ENCODE data around the gene MRPL33.

MRPL33 gene

DNA sequence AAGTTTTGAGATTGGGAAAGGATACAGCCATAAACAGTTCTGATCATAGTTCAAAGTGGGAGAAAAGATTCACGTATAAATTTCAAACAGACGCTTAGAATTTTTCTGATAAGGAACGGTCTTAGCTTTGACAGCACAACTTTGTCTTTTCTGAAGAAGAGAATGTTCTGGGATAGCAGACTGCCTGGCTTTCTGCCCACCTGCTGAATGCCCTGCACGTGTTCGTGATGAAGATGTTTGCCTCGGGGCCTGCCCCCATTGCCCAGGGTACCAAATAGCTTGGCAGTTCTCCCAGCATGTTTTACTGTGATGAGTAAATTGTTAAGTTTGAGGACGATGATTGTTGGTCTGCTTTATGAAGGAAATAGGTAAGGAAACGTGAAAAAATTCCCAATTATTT lies 4.6 kb downstream of the MRPL33 start:
- Mint-ChIP-seq H3K36me3 (peaks cover 23 to 47% of the 10 kb centered on the region in 2 donors), H3K4me1 (peaks cover 21 to 42% of the 10 kb centered on the region in 2 donors), H3K9me3 (peaks cover 0 to 2% of the 10 kb centered on the region in 2 donors), H3K4me3 (no peak overlapping the region), H3K27me3 (no peaks in the 10 kb centered on the region), H3K27ac (peak overlapping the region; percentile 22)
- DNase-seq (no peak), ATAC-seq (replicated peaks) (no peak)

DNA sequence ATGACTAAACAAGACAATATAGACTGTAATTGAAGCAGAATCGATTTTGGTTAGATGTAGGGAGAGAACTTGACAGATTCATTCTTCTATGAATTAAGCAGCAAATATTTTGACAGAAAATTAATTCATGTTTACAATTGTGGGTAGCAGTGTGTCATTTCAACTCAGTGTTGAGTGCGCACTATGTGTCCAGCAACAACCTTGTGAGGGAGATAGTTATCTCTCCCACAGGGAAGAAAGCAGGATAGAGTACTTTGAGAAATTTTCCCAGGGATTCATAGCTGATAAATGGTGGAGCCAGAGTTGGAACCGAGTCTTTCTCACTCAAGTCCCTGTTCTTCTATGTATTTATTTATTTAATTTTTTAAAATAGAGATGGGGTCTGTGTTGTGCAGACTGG lies 5.2 kb downstream of the MRPL33 start:
- Mint-ChIP-seq H3K27me3 (no peaks in the 10 kb centered on the region), H3K36me3 (peaks cover 26 to 50% of the 10 kb centered on the region in 2 donors), H3K27ac (no peak overlapping the region), H3K9me3 (peaks cover 0 to 2% of the 10 kb centered on the region in 2 donors), H3K4me1 (peaks cover 21 to 40% of the 10 kb centered on the region in 2 donors), H3K4me3 (no peak overlapping the region)
- ATAC-seq (replicated peaks): no peak
- no peak for DNase-seq

DNA sequence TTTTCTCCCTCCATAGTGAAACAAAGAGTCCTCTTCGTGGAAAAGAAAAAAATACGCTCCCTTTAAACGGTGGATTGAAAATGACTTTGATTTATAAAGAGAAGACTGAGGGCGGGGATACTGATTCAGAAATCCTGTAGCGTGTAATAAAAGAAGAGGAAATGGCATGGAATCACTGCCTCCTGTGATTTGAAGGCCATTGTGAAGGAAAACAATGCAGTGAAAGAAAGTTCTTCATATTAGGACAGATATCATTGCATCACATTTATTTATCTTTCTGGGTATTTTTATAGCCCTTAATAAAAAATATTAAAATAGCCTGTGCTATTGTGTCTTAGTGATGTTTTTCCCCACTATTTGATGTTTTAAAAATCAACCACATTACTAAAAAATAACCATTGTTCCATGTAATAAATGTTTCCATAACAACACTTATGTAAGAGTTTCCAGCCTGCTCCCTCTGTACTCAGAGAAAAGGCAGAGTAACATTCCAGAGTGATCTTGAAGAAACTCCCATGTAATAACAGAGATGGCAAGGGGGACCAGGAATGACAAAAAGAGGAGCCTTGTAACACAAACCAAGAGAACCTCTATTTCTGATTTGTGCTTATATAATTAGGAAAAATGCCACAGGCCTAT lies 8.0 kb downstream of the MRPL33 start:
- H3K27ac Mint-ChIP-seq: no peak overlapping the region

DNA sequence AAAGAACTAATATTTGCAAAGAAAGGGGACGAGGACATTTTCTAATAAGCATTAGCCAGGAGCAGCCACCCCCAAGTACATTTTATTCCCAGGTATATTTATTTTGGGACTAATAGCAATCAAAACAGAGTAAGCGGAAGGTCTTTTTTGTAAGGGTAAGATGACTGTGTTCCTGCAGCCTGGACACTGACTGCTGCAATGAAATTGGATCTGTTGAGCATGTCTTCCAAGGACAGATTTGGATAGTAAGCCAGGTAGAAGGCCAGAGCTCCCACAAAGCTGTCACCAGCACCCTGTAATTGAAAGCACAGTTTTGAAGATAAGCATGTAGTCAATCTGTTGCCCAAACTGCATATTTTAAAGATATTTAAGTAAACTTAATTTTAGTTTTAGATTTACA lies 10.0 kb downstream of the MRPL33 start:
- Mint-ChIP-seq H3K9me3 (no peaks in the 10 kb centered on the region), H3K4me3 (no peak overlapping the region), H3K27ac (no peak overlapping the region), H3K27me3 (no peaks in the 10 kb centered on the region), H3K4me1 (peaks cover 4 to 6% of the 10 kb centered on the region in 2 donors), H3K36me3 (peaks cover 6 to 27% of the 10 kb centered on the region in 2 donors)
- DNase-seq (no peak), ATAC-seq (replicated peaks) (no peak)

More for the DNA sequence above, 8.0 kb downstream of the MRPL33 start:
- no peak overlapping the region for H3K4me3 Mint-ChIP-seq
- H3K27me3 Mint-ChIP-seq: no peaks in the 10 kb centered on the region
- H3K9me3 Mint-ChIP-seq: peaks cover 0 to 2% of the 10 kb centered on the region in 2 donors
- ATAC-seq (replicated peaks) (no peak), DNase-seq (no peak)
- peaks cover 6 to 20% of the 10 kb centered on the region in 2 donors for H3K4me1 Mint-ChIP-seq
- peaks cover 19 to 41% of the 10 kb centered on the region in 2 donors for H3K36me3 Mint-ChIP-seq

DNA sequence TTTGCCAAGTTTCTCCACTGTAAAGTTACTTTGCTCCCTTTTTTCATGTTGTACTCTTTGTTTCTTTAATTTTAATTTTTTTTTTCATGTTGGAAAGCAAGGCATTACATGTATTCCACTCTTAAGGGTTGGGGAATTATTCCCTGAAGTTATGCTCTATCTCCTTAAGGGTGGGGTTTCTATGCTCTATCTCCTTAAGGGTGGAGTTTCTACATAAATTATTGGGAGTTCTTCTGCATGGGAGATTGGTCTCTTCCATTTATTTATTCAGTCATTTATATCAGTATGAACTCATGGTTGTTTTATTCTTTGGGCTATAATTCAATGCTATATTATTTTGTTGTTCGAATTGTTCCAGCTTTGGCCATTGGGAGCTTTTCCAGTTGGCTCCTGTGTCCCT lies 11.2 kb downstream of the MRPL33 start:
- ATAC-seq (replicated peaks): no peak
- H3K4me1 Mint-ChIP-seq: peaks cover 4 to 6% of the 10 kb centered on the region in 2 donors
- no peak overlapping the region for H3K27ac Mint-ChIP-seq
- H3K4me3 Mint-ChIP-seq: no peak overlapping the region
- no peaks in the 10 kb centered on the region for H3K27me3 Mint-ChIP-seq
- no peak for DNase-seq
- peaks cover 6 to 27% of the 10 kb centered on the region in 2 donors for H3K36me3 Mint-ChIP-seq
- no peaks in the 10 kb centered on the region for H3K9me3 Mint-ChIP-seq

DNA sequence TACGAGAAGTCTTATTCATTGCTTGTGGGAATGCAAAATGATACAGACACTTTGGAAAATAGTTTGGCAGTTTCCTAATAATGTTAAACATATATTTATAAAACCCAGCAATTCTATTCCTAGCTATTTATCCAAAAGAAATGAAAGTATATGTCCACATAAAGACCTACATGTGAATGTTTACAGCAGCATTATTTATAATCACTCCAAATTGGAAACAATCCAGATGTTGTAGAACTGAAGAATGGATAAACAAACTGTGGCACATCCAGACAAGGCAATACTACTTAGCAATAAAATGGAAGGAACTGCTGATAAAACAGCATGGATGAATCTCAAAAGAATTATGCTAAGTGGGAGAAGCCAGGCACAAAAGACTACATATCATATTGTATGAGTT lies 19.3 kb downstream of the MRPL33 start:
- H3K4me1 Mint-ChIP-seq: peaks cover 0 to 2% of the 10 kb centered on the region in 2 donors
- peaks cover 5 to 7% of the 10 kb centered on the region in 2 donors for H3K36me3 Mint-ChIP-seq
- DNase-seq (no peak), ATAC-seq (replicated peaks) (no peak)
- no peak overlapping the region for H3K4me3 Mint-ChIP-seq
- H3K27ac Mint-ChIP-seq: no peak overlapping the region
- no peaks in the 10 kb centered on the region for H3K27me3 Mint-ChIP-seq
- peaks cover 0 to 2% of the 10 kb centered on the region in 2 donors for H3K9me3 Mint-ChIP-seq

DNA sequence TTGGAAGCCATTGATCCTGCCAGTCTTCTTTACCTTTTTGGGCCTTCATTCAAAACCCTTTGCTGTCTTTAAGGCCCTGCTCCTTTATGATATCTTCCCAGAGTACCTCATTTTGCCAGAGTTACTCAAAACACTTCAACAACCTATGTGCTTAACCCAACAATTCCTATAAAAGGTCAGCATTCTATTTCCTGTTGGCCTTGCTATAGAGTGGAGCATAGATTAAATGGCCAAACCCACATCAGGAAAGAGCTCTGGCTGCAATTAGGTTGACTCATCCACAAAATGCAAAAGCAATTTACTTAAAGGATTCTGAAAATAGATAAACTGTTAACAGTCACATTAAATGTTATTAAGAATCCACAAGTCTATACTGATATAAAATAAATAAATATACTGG lies 21.2 kb downstream of the MRPL33 start:
- H3K4me3 Mint-ChIP-seq: no peak overlapping the region
- ATAC-seq (replicated peaks): no peak

DNA sequence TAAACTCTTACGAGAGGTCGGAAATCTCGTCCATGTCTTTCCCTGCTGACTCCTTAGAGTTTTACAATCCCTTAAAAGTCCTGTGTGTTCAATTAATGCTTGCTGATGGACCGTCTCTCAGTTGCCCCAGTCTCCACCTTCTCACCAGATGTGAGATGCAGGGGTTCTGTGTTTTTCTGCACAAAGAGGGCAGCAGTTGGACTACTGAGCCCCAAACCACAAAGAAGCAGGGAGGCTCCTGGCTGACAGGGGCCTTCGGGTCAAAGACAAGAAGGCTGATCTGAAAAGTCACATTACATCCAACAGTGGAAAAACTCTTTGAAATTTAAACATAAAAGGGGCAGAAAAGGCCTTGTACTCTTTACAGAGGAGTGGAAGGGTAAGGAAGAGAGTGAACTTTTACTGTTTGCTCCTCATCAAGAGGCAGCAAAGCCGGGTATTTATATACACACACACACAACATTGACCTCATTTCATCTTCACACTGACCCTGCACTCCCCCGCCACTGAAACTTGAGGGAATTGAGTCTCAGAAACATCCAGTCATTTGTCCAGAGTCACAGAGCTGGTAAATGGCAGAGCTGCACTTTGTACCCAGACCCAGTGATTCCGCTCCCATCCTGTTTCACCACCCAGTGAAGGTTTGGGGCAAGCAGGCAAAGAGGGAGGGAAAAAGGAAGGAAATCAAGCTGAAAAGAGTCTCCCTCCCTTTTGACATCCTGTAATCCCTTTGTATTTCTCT lies 23.7 kb downstream of the MRPL33 start:
- Mint-ChIP-seq H3K27ac (no peak overlapping the region), H3K27me3 (no peaks in the 10 kb centered on the region), H3K4me1 (peaks cover 0 to 3% of the 10 kb centered on the region in 2 donors), H3K36me3 (peaks cover 7 to 13% of the 10 kb centered on the region in 2 donors), H3K9me3 (no peaks in the 10 kb centered on the region), H3K4me3 (no peak overlapping the region)
- ATAC-seq (replicated peaks) (no peak), DNase-seq (no peak)

More for the DNA sequence above, 21.2 kb downstream of the MRPL33 start:
- peaks cover 9 to 12% of the 10 kb centered on the region in 2 donors for H3K36me3 Mint-ChIP-seq
- H3K27ac Mint-ChIP-seq: no peak overlapping the region
- peaks cover 0 to 2% of the 10 kb centered on the region in 2 donors for H3K4me1 Mint-ChIP-seq
- H3K27me3 Mint-ChIP-seq: no peaks in the 10 kb centered on the region
- peaks cover 0 to 2% of the 10 kb centered on the region in 2 donors for H3K9me3 Mint-ChIP-seq
- no peak for DNase-seq

DNA sequence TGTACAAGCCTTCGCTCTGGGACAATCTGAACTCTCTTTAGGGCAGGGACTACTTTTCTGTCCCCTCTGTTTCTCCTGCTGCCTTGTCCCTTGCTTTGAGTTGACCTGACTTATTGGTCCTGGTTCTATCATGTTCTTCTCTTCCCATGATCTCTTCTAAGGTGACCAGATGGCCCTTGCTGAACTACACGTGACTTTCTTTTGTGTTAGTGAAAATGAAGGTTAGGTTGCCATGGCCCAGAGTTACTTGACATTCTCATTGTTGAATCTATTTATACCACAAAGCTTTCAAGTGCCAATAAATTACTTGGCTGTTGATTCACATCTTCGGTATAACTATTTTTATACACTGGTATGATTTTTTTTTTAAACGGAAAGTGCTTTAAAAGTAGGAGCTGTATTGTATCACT lies 24.4 kb downstream of the MRPL33 start:
- Mint-ChIP-seq H3K27me3 (no peaks in the 10 kb centered on the region), H3K4me1 (peaks cover 0 to 3% of the 10 kb centered on the region in 2 donors), H3K9me3 (no peaks in the 10 kb centered on the region), H3K27ac (no peak overlapping the region), H3K4me3 (no peak overlapping the region), H3K36me3 (peaks cover 6 to 15% of the 10 kb centered on the region in 2 donors)
- ATAC-seq (replicated peaks): no peak
- DNase-seq: no peak

DNA sequence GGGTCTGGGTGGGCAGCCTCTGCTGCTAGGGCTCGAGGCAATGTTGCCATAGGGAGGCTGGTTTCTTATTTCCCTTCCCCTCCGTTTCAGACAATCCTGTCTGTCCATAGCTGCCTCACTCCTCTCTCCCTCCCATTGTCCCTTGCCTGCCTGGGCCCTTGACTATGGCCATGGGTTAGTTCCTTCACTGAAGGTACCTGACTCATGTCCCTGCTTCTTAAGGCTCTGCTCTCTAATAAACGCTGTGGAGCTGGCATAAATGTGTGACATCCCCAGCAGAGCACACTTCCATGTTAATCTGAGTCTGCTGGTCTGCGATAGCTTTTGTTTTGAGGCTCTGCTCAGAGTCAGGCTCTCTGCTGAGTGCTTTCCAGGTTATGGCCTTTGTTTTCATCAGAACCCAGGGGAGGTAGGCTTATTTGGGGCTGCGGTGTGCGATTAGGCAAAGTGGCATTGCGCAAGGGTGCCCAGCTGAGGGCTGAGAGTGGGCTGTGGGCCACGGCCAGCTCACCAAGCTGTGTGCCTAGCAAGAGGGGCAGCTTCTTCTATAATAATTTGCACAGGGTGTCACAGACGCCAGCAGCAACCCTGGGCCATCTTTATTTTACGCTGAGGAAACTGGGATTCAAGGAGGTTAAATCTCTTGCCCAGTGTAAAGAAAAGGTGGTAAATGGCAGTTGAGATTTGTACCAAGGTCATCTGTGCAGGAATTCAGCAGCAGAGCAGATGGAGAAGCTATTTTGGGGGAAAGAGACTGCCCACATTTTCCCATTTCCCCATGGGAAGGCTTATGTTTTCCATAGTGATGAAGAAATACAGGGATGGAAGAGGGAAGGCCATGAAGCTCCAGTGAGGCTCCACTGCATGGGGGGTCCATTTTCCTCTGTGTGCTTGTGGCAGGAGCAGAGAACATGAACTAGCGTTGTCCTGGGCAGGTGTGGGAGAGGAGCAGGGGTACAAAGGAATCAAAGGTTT lies 25.6 kb downstream of the MRPL33 start:
- no peaks in the 10 kb centered on the region for H3K9me3 Mint-ChIP-seq
- no peak for ATAC-seq (replicated peaks)
- H3K4me1 Mint-ChIP-seq: peaks cover 0 to 3% of the 10 kb centered on the region in 2 donors

DNA sequence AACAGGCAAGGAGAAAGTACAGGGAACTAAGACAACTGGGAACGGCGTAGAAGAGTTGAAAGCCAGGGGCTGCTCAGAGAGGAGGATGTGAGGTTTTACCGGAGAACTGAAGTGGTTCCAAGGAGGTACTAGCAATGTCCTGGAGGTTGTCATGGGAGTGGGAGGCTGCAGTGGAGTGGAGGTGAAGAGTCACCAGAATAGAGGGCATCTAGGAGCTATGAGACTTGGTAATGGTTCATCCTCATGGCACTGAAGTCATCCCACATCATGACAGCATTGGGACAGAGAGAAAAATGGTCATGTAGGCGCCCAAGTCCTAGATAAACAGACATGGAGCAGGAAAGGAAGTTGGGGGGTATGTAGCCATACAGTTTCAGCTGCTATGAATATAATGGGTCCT lies 26.3 kb downstream of the MRPL33 start:
- Mint-ChIP-seq H3K36me3 (peaks cover 4 to 16% of the 10 kb centered on the region in 2 donors), H3K27me3 (no peaks in the 10 kb centered on the region), H3K4me3 (no peak overlapping the region), H3K9me3 (no peaks in the 10 kb centered on the region), H3K27ac (no peak overlapping the region), H3K4me1 (peaks cover 0 to 2% of the 10 kb centered on the region in 2 donors)
- DNase-seq: no peak
- ATAC-seq (replicated peaks): no peak

More for the DNA sequence above, 25.6 kb downstream of the MRPL33 start:
- no peak overlapping the region for H3K4me3 Mint-ChIP-seq
- H3K27ac Mint-ChIP-seq: no peak overlapping the region
- DNase-seq: no peak
- H3K36me3 Mint-ChIP-seq: peaks cover 4 to 16% of the 10 kb centered on the region in 2 donors
- H3K27me3 Mint-ChIP-seq: no peaks in the 10 kb centered on the region

DNA sequence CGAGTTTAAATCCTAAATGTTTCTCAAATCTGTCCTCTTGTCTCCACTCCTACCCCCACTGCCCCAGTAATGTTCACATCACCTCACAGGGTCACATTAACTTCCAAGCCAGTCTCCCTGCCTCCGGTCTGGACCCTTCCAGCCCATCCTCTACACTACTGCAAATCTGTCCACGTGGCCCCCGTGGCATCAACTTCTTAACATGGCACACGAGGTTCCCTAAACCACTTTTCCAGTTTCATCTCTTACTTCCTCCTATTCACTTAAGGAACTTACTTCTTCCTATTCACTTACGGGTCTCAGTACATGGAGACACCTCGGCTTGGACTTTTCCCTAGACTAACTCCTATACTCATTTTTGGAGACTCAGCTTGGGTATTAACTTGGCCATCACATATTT lies 27.0 kb downstream of the MRPL33 start:
- peaks cover 0 to 2% of the 10 kb centered on the region in 2 donors for H3K4me1 Mint-ChIP-seq
- no peak overlapping the region for H3K4me3 Mint-ChIP-seq
- H3K27ac Mint-ChIP-seq: no peak overlapping the region
- H3K36me3 Mint-ChIP-seq: peaks cover 4 to 16% of the 10 kb centered on the region in 2 donors
- H3K27me3 Mint-ChIP-seq: no peaks in the 10 kb centered on the region
- DNase-seq (no peak), ATAC-seq (replicated peaks) (no peak)
- H3K9me3 Mint-ChIP-seq: no peaks in the 10 kb centered on the region

DNA sequence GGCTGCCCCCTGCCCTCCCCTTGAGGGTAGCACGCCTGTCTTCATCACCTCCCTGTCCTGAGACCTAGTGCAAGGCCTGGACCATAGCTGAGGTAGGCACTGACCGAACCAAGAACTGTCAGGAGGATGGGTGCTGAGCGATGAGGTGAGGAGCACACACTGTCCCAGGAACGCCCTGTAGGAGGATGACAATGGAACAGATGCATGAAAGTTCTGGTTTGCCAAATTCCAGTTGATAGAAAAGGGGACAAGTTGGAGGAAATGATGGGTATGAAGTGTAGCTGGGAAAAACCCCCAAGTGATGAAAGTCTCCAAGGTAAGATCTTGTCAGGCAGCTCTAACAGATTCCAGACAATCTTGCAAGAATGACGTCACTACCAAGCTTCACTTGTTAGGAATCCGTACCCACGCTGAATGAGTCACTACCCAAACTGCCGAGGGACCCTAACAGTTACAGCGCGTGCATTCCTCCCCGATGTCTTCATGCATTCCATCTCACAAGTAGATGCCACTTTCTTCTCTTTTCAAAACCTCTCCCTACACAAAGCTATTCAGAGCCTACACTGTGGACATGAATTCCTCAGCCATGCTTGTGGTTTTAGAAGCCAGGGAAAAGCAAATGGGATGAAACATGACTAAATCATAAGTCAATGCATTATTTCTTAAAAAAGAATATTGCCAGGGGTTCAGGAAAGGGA lies 27.6 kb downstream of the MRPL33 start:
- peaks cover 0 to 2% of the 10 kb centered on the region in 2 donors for H3K4me1 Mint-ChIP-seq
- no peaks in the 10 kb centered on the region for H3K27me3 Mint-ChIP-seq
- ATAC-seq (replicated peaks): no peak
- H3K9me3 Mint-ChIP-seq: no peaks in the 10 kb centered on the region
- no peak overlapping the region for H3K27ac Mint-ChIP-seq
- no peak for DNase-seq
- H3K36me3 Mint-ChIP-seq: peaks cover 4 to 13% of the 10 kb centered on the region in 2 donors
- no peak overlapping the region for H3K4me3 Mint-ChIP-seq

DNA sequence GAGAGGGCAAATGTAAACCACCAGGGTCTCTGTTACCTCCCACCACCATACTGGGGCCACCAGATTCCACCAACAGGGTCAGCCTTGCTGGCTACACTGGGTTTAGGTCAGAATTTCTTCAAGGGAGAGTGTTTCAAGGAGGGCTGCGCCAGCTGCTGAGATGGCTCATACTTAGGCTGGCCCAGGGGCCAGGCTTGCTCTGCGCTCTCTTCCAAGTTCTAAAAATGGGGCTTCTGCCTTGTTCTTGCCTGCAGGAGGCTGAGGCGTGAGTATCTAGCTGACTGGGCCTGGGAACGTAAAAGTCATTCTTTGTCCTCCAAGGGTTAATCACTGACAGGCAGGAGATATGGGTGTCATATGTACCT lies 28.1 kb downstream of the MRPL33 start:
- Mint-ChIP-seq H3K27ac (no peak overlapping the region), H3K4me1 (peaks cover 0 to 2% of the 10 kb centered on the region in 2 donors), H3K36me3 (peaks cover 4 to 13% of the 10 kb centered on the region in 2 donors), H3K27me3 (no peaks in the 10 kb centered on the region), H3K9me3 (no peaks in the 10 kb centered on the region), H3K4me3 (no peak overlapping the region)
- no peak for ATAC-seq (replicated peaks)
- no peak for DNase-seq
